Type B pancreatic cell (in vitro differentiated cells): ENCODE results near the gene FHOD3. TPM values are rescaled to one million over a fixed set of nuclear protein-coding genes. Genes with fewer than 3 reads are reported as not detected.
A peak's percentile ranks its signal among the peaks of the same experiment; 100 is the strongest.

ENCODE experiments used
- DNase-seq: peaks from one replicate; pipeline ENCODE4 v3.0.0; 2021; ENCODE audit warnings: mixed read lengths; ENCODE audit not compliant: unreplicated experiment; ENCODE audit errors: extremely low spot score
- H3K27ac Mint-ChIP-seq: 2 replicates; pipeline ENCODE4 v1.8.0; 2021; ENCODE audit warnings: mild to moderate bottlenecking, mixed read lengths
- H3K27me3 Mint-ChIP-seq: 2 replicates; pipeline ENCODE4 v1.8.0; 2021; ENCODE audit warnings: mixed read lengths
- H3K36me3 Mint-ChIP-seq: 2 replicates; pipeline ENCODE4 v1.8.0; 2021; ENCODE audit warnings: mixed read lengths
- H3K4me1 Mint-ChIP-seq: one replicate; pipeline ENCODE4 v1.8.0; 2021; ENCODE audit warnings: mixed read lengths; ENCODE audit not compliant: unreplicated experiment
- H3K4me3 Mint-ChIP-seq: 2 replicates; pipeline ENCODE4 v1.8.0; 2021; ENCODE audit warnings: mild to moderate bottlenecking, mixed read lengths
- H3K9me3 Mint-ChIP-seq: 2 replicates; pipeline ENCODE4 v1.8.0; 2021; ENCODE audit warnings: mixed read lengths
- CTCF ChIP-seq: fragments of 200-600 bp; sonication (generic); conservative IDR thresholded peaks from 2 replicates; pipeline ENCODE4 v1.5.0; 2021; ENCODE audit warnings: antibody characterized with exemption, mild to moderate bottlenecking
- total RNA-seq: library from RNA; stranded (reverse); gene quantifications from 2 replicates; pipeline ENCODE4 v1.2.1, GENCODE V29; 2021; ENCODE audit warnings: low replicate concordance

Gene FHOD3
- total RNA-seq, 1 donor from 2014 or later: 5.3 TPM

- Mint-ChIP-seq H3K27me3 (no peaks in the 10 kb centered on the region), H3K4me3 (no peak overlapping the region), H3K4me1 (peaks cover 18% of the 10 kb centered on the region), H3K27ac (no peak overlapping the region), H3K9me3 (no peaks in the 10 kb centered on the region), H3K36me3 (no peaks in the 10 kb centered on the region)
- no peak for DNase-seq
- no peak for TF ChIP-seq CTCF
These were observed 37.3 kb downstream of the FHOD3 start for GRCh38 chr18:36334798-36335197.

GRCh38 chr18:36335476-36336279, 38.2 kb downstream of the FHOD3 start:
- Mint-ChIP-seq H3K27ac (no peak overlapping the region), H3K4me3 (no peak overlapping the region), H3K9me3 (no peaks in the 10 kb centered on the region), H3K36me3 (no peaks in the 10 kb centered on the region), H3K4me1 (peaks cover 18% of the 10 kb centered on the region), H3K27me3 (no peaks in the 10 kb centered on the region)
- peak; percentile 46 for TF ChIP-seq CTCF
- no peak for DNase-seq

GRCh38 chr18:36337679-36338402, 40.3 kb downstream of the FHOD3 start:
- Mint-ChIP-seq H3K27me3 (no peaks in the 10 kb centered on the region), H3K9me3 (no peaks in the 10 kb centered on the region), H3K27ac (no peak overlapping the region), H3K4me3 (no peak overlapping the region), H3K36me3 (no peaks in the 10 kb centered on the region), H3K4me1 (peaks cover 10% of the 10 kb centered on the region)
- TF ChIP-seq CTCF: no peak
- no peak for DNase-seq

- no peak overlapping the region for H3K4me3 Mint-ChIP-seq
- no peaks in the 10 kb centered on the region for H3K27me3 Mint-ChIP-seq
- no peaks in the 10 kb centered on the region for H3K36me3 Mint-ChIP-seq
- no peak overlapping the region for H3K27ac Mint-ChIP-seq
- no peak for TF ChIP-seq CTCF
- no peak for DNase-seq
- no peaks in the 10 kb centered on the region for H3K9me3 Mint-ChIP-seq
- H3K4me1 Mint-ChIP-seq: peaks cover 10% of the 10 kb centered on the region
These were observed 41.0 kb downstream of the FHOD3 start for GRCh38 chr18:36338403-36338933.

GRCh38 chr18:36340246-36340645, 42.7 kb downstream of the FHOD3 start:
- H3K27me3 Mint-ChIP-seq: no peaks in the 10 kb centered on the region
- no peak for TF ChIP-seq CTCF
- no peaks in the 10 kb centered on the region for H3K9me3 Mint-ChIP-seq
- H3K4me1 Mint-ChIP-seq: peaks cover 10% of the 10 kb centered on the region
- no peaks in the 10 kb centered on the region for H3K36me3 Mint-ChIP-seq
- DNase-seq: no peak
- H3K27ac Mint-ChIP-seq: no peak overlapping the region
- no peak overlapping the region for H3K4me3 Mint-ChIP-seq
